ENCODE data around the gene PAQR4. TPM values are rescaled to one million over a fixed set of nuclear protein-coding genes. Genes with fewer than 3 reads are reported as not detected.

The PAQR4 gene
- total and polyA plus RNA-seq, 7 experiments from 2014 or later = 0.40 to 39.4 (median 0.70) TPM; not detected in 1

DNA sequence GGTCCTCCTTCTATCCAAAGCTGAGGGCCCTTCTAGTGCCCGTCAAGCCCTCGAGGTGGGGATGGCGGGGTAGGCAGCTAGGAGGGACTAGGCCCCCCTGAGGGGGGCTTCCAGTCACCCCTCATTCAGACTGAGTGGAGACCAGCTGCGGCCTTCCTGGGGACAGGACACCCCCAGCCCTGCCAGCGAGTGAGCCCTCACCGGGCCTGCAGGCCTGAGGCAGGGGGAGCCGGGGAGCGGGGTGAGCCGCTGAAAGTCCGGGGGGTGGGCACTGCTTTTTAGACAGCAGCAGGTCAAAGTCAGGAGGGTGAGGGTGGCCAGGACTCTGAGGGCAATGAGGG is 13.7 kb upstream of the PAQR4 start:
- Histone ChIP-seq H3K27ac (ENCODE audit: low read depth, low read length) (no peak overlapping the region), H3K9me3 (ENCODE audit: control insufficient read depth in 2 of 3, low read length in 3 of 3) (no peaks in the 10 kb centered on the region), H3K4me1 (ENCODE audit: control insufficient read depth in 2 of 2, insufficient read depth in 2 of 2, low read length in 2 of 2) (no peaks in the 10 kb centered on the region), H3K27me3 (ENCODE audit: control insufficient read depth in 2 of 2, insufficient read depth in 2 of 2, low read length in 2 of 2) (no peaks in the 10 kb centered on the region), H3K36me3 (ENCODE audit: control insufficient read depth in 2 of 3, insufficient read depth in 3 of 3, low read length in 3 of 3) (peaks cover 0 to under 1% (median 0%) of the 10 kb centered on the region in 3 experiments), H3K4me3 (ENCODE audit: low read length) (no peak overlapping the region)
- intact Hi-C loops (cut with micrococcal nuclease) = no loop called here
- ATAC-seq (no peak), DNase-seq (no peak)
- Mint-ChIP-seq H3K27me3 (peaks cover 4 to 13% (median 5%) of the 10 kb centered on the region in 5 donors), H3K4me1 (peaks cover 0 to 5% (median 0%) of the 10 kb centered on the region in 7 donors), H3K27ac (no peak overlapping the region), H3K36me3 (no peaks in the 10 kb centered on the region), H3K4me3 (no peak overlapping the region), H3K9me3 (peaks cover 0 to 1% (median 0%) of the 10 kb centered on the region in 11 donors)
- ChIA-PET POLR2A (no interaction called here), CTCF (no interaction called here)

DNA sequence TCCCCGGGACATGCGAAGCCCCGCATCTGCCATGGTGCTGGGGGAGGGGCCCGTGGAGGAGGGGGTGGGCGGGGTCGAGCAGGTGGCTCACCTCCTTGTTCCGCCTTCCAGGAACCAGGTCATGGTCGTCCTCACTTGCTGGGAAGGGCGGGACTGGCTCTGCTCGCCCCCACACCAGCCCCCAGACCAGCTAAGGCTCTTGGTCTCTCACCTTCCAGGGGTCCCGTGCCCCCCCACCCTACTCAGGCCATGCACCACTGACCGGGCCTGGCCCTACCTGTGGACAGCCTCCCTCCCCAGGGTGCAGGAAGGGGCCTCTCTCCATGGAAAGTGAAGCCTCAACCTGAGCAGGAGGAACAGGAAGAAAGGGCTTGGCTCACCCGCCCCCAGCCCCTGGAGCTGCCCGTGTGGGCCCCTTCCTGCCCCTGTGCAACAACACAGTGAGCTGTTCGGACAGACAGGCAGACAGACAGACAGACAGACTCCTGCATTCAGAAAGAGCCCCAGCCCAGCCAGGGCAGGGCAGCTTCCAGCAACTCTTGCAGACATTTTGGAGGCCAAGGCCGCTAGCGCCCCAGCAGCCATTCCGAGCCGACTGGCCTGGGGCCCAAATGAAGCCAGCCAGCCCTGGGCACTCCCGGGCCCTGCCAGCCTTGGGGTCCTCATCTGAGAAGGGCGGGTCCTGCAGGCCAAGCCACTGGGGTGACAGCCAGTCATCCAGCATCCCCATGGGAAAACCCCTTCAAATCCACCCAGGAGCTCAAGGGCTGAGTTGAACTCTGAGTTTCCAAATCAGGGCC is 13.2 kb upstream of the PAQR4 start:
- intact Hi-C loops (cut with micrococcal nuclease) = no loop called here
- Histone ChIP-seq H3K4me3 (ENCODE audit: low read length) (no peak overlapping the region), H3K9me3 (ENCODE audit: control insufficient read depth in 2 of 3, low read length in 3 of 3) (no peaks in the 10 kb centered on the region), H3K4me1 (ENCODE audit: control insufficient read depth in 2 of 2, insufficient read depth in 2 of 2, low read length in 2 of 2) (no peaks in the 10 kb centered on the region), H3K36me3 (ENCODE audit: control insufficient read depth in 2 of 3, insufficient read depth in 3 of 3, low read length in 3 of 3) (no peaks in the 10 kb centered on the region), H3K27ac (ENCODE audit: low read depth, low read length) (no peak overlapping the region), H3K27me3 (ENCODE audit: control insufficient read depth in 2 of 2, insufficient read depth in 2 of 2, low read length in 2 of 2) (no peaks in the 10 kb centered on the region)
- ChIA-PET CTCF (no interaction called here), POLR2A (interaction anchor here (0.5 kb wide), 1 partner anchor 423 kb away, joined by 3 read pairs; no protein-coding TSS in a partner anchor)
- no peak for ATAC-seq
- no peaks in the 10 kb centered on the region for H3K36me3 Mint-ChIP-seq
- H3K4me1 Mint-ChIP-seq = peaks cover 0 to 5% (median 0%) of the 10 kb centered on the region in 7 donors
- DNase-seq = no peak
- H3K27ac Mint-ChIP-seq = no peak overlapping the region
- H3K4me3 Mint-ChIP-seq = no peak overlapping the region
- peaks cover 4 to 13% (median 5%) of the 10 kb centered on the region in 5 donors for H3K27me3 Mint-ChIP-seq
- H3K9me3 Mint-ChIP-seq = peaks cover 0 to 1% (median 0%) of the 10 kb centered on the region in 11 donors

DNA sequence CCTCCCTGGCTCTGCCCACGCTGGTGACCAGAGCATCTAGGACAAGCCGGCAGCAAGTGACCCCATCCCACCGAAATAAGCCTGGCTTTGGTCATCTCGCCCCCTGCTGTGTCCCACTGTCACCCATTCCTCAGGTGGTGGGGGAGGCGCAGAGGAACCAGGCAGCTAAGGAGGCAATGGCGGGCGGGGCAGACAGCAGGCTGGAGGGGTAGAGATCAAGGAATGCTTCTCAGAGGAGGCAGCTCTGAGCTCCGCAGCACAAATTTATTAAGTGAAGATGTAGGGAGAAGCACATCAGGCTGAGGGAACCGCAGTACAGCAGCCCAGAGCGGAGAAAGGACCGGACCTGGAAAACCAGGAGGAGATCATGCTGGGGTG is 12.6 kb upstream of the PAQR4 start:
- no peak overlapping the region for H3K4me3 Mint-ChIP-seq
- H3K27ac Mint-ChIP-seq = no peak overlapping the region
- POLR2A ChIA-PET = no interaction called here
- ATAC-seq (no peak), DNase-seq (no peak)
- H3K4me3 ChIP-seq (ENCODE audit: low read length) = no peak overlapping the region
- no peaks in the 10 kb centered on the region for H3K36me3 Mint-ChIP-seq
- no peaks in the 10 kb centered on the region for H3K9me3 ChIP-seq (ENCODE audit: control insufficient read depth in 2 of 3, low read length in 3 of 3)
- peaks cover 0 to 1% (median 0%) of the 10 kb centered on the region in 11 donors for H3K9me3 Mint-ChIP-seq
- no peaks in the 10 kb centered on the region for H3K27me3 ChIP-seq (ENCODE audit: control insufficient read depth in 2 of 2, insufficient read depth in 2 of 2, low read length in 2 of 2)
- intact Hi-C loops (cut with micrococcal nuclease) = no loop called here
- no peak overlapping the region for H3K27ac ChIP-seq (ENCODE audit: low read depth, low read length)
- peaks cover 4 to 14% (median 7%) of the 10 kb centered on the region in 5 donors for H3K27me3 Mint-ChIP-seq
- CTCF ChIA-PET = no interaction called here
- peaks cover under 1 to 5% (median under 1%) of the 10 kb centered on the region in 7 donors for H3K4me1 Mint-ChIP-seq
- H3K4me1 ChIP-seq (ENCODE audit: control insufficient read depth in 2 of 2, insufficient read depth in 2 of 2, low read length in 2 of 2) = peaks cover 0 to under 1% of the 10 kb centered on the region in 2 donors
- no peaks in the 10 kb centered on the region for H3K36me3 ChIP-seq (ENCODE audit: control insufficient read depth in 2 of 3, insufficient read depth in 3 of 3, low read length in 3 of 3)

DNA sequence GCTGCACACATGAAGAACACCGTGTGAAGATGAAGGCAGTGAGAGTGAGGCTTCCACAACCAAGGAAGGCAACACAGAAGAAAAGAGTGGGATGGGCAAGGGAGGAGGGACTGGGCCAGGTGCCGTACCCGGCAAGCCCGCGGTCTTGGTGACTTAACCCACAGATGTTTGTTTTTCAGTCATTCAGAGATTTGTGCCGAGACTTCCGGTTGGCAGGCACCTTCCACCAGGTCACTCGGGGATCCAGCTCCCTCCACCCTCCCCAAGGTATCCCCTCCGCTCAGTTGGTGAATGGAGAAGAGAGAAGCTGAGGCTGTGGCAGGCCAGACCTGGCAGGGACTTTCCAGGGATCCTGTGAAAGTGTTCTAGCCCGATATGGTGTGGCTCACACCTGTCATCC is 9.9 kb upstream of the PAQR4 start:
- no peak overlapping the region for H3K4me3 Mint-ChIP-seq
- ChIA-PET CTCF (interaction anchor here (0.6 kb wide), 1 partner anchor 368 kb away, joined by 3 read pairs; no protein-coding TSS in a partner anchor), POLR2A (no interaction called here)
- intact Hi-C loops (cut with micrococcal nuclease) = no loop called here
- H3K9me3 ChIP-seq (ENCODE audit: control insufficient read depth in 2 of 3, low read length in 3 of 3) = no peaks in the 10 kb centered on the region
- ATAC-seq = no peak
- H3K9me3 Mint-ChIP-seq = no peaks in the 10 kb centered on the region
- H3K27me3 ChIP-seq (ENCODE audit: control insufficient read depth in 2 of 2, insufficient read depth in 2 of 2, low read length in 2 of 2) = peaks cover under 1 to 5% of the 10 kb centered on the region in 2 donors
- peaks cover 3 to 15% of the 10 kb centered on the region in 2 donors for H3K4me1 ChIP-seq (ENCODE audit: control insufficient read depth in 2 of 2, insufficient read depth in 2 of 2, low read length in 2 of 2)
- H3K27ac ChIP-seq (ENCODE audit: low read depth, low read length) = no peak overlapping the region
- no peak for DNase-seq
- no peaks in the 10 kb centered on the region for H3K36me3 ChIP-seq (ENCODE audit: control insufficient read depth in 2 of 3, insufficient read depth in 3 of 3, low read length in 3 of 3)
- H3K36me3 Mint-ChIP-seq = no peaks in the 10 kb centered on the region
- H3K4me1 Mint-ChIP-seq = peaks cover 5 to 17% (median 11%) of the 10 kb centered on the region in 7 donors
- peaks cover 5 to 24% (median 19%) of the 10 kb centered on the region in 5 donors for H3K27me3 Mint-ChIP-seq
- no peak overlapping the region for H3K4me3 ChIP-seq (ENCODE audit: low read length)
- no peak overlapping the region for H3K27ac Mint-ChIP-seq

DNA sequence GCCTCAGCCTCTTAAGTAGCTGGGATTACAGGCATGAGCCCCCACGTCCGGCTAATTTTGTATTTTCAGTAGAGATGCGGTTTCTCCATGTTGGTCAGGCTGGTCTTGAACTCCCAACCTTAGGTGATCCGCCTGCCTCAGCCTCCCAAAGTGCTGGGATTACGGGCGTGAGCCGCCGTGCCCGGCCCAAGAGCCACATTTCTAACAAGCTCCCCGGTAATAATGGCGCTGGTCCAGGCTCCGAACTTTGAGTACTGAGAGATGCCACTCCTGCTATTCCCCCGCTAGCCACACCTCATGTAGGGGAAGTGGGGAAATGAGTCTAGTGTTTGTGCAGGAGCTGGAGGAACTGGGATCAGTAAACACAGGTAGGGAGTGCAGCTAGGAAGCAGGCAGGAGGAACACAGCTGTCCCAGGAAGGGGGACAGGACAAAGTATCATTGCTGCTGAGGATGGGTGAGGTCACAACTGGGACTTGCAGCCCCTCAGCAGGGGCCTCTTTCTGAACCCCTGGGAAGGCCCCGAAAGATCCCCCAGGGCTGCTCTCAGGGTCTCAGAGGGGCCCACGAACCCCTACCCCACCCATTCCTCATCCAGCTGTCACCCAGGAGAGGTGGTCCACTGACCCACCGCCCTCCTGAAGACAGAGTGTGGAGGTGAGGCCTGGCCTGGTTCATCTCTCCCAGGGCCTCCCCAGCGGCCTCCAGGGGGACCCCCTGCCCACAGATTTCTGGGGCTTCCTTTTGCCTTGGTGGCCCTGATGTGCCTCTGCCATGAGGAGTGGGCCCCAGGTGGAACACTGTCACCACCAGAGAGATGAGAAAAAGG is 8.8 kb upstream of the PAQR4 start:
- Mint-ChIP-seq H3K9me3 (no peaks in the 10 kb centered on the region), H3K27ac (peak overlapping the region in 1 of 9 donors; percentile 18), H3K27me3 (peaks cover 5 to 31% (median 20%) of the 10 kb centered on the region in 5 donors), H3K4me1 (peaks cover 5 to 23% (median 15%) of the 10 kb centered on the region in 7 donors), H3K36me3 (no peaks in the 10 kb centered on the region), H3K4me3 (peak overlapping the region in 1 of 10 donors; percentile 37)
- Histone ChIP-seq H3K27me3 (ENCODE audit: control insufficient read depth in 2 of 2, insufficient read depth in 2 of 2, low read length in 2 of 2) (peaks cover 5 to 6% of the 10 kb centered on the region in 2 donors), H3K4me3 (ENCODE audit: low read length) (no peak overlapping the region), H3K9me3 (ENCODE audit: control insufficient read depth in 2 of 3, low read length in 3 of 3) (no peaks in the 10 kb centered on the region), H3K36me3 (ENCODE audit: control insufficient read depth in 2 of 3, insufficient read depth in 3 of 3, low read length in 3 of 3) (no peaks in the 10 kb centered on the region), H3K4me1 (ENCODE audit: control insufficient read depth in 2 of 2, insufficient read depth in 2 of 2, low read length in 2 of 2) (peaks cover 9 to 24% of the 10 kb centered on the region in 2 donors), H3K27ac (ENCODE audit: low read depth, low read length) (no peak overlapping the region)
- ChIA-PET CTCF (no interaction called here), POLR2A (no interaction called here)
- no peak for ATAC-seq
- intact Hi-C loops (cut with micrococcal nuclease) = loop anchor here in 1 of 2 donors (1.0 kb wide), 1 partner anchor 23 kb away; no protein-coding TSS in a partner anchor
- DNase-seq = no peak

DNA sequence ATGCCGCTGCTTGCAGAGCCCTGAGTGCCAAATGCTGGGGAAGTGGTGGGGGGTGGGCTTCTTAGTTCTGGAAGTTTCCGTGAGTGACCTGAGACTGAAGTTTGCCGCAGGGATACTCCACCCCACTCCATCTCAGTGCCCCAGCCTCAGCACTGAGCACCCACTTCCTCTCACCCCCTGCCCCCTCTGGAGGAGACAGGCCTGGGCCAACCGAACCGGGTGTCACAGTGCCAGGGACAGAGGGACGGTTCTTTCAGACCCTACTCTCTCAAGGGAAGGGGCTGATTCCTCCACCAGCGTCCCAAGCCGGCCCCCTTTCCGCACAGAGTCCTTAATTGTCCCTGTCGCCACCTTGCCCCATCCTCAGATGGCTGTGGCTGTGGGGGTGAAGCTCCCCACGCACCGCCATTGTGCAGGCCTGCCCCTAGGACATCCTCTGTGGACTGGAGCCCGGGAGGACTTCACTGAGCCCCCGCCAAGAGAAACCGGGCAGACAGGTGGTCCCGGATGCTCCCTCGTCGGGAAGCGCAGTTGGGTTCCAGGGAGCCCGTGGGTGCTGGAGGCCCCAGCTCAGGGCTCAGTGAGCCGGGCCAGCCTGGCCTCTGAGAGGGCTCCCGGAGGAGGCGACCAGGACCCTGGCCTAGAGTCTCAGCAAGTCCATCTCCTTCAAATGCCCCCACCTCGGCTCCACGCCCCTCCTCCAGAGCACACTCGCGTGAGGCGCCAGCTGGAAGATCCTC is 6.6 kb upstream of the PAQR4 start:
- DNase-seq = no peak

More for the DNA sequence above, 6.6 kb upstream of the PAQR4 start:
- no peaks in the 10 kb centered on the region for H3K36me3 ChIP-seq (ENCODE audit: control insufficient read depth in 2 of 3, insufficient read depth in 3 of 3, low read length in 3 of 3)
- Mint-ChIP-seq H3K9me3 (no peaks in the 10 kb centered on the region), H3K4me3 (peak overlapping the region in 7 of 10 donors; percentile 38 to 57 (median 45)), H3K27ac (no peak overlapping the region), H3K27me3 (peaks cover 0 to 38% (median 15%) of the 10 kb centered on the region in 5 donors), H3K36me3 (no peaks in the 10 kb centered on the region), H3K4me1 (peaks cover 5 to 28% (median 16%) of the 10 kb centered on the region in 7 donors)
- CTCF ChIA-PET = interaction anchor here (0.7 to 1.9 kb wide), 3 partner anchors 20 to 481 kb away, joined by 3 to 8 read pairs (median 4); partner anchors contain the start of genes NAA60 and ZNF597
- H3K9me3 ChIP-seq (ENCODE audit: control insufficient read depth in 2 of 3, low read length in 3 of 3) = no peaks in the 10 kb centered on the region
- no peak for ATAC-seq
- H3K27me3 ChIP-seq (ENCODE audit: control insufficient read depth in 2 of 2, insufficient read depth in 2 of 2, low read length in 2 of 2) = peaks cover 5 to 14% of the 10 kb centered on the region in 2 donors
- peaks cover 13 to 33% of the 10 kb centered on the region in 2 donors for H3K4me1 ChIP-seq (ENCODE audit: control insufficient read depth in 2 of 2, insufficient read depth in 2 of 2, low read length in 2 of 2)
- intact Hi-C loops (cut with micrococcal nuclease) = no loop called here
- POLR2A ChIA-PET = interaction anchor here (0.5 kb wide), 1 partner anchor 95 kb away, joined by 3 read pairs; no protein-coding TSS in a partner anchor
- no peak overlapping the region for H3K27ac ChIP-seq (ENCODE audit: low read depth, low read length)
- H3K4me3 ChIP-seq (ENCODE audit: low read length) = no peak overlapping the region
